AG04450 (cell line): Measurements from ENCODE around the gene AGT. TPM values are rescaled to one million over a fixed set of nuclear protein-coding genes. Genes with fewer than 3 reads are reported as not detected.

Experiments used
- CTCF ChIA-PET: fragments of 300-600, 350-600 bp; formaldehyde crosslinking; extraction: SDS; loops from one replicate; lab custom pipeline; 2022; ENCODE audit warnings: antibody characterized with exemption, inconsistent platforms; lab: Charles Lee
- POLR2A ChIA-PET: fragments of 350-600 bp; formaldehyde crosslinking; extraction: SDS; loops from one replicate; lab custom pipeline; 2021; ENCODE audit warnings: antibody characterized with exemption, inconsistent platforms; lab: Yijun Ruan, JAX
- DNase-seq: peaks from one replicate; pipeline ENCODE4 v3.0.0-alpha.2; 2011; ENCODE audit warnings: low read depth, low spot score
- H3K27ac ChIP-seq: one replicate; pipeline ENCODE4 v1.5.1; 2012; ENCODE audit warnings: low read depth, low read length, control low read depth
- H3K27me3 ChIP-seq: one replicate; pipeline ENCODE4 v1.6.0; 2012; ENCODE audit warnings: low read length; ENCODE audit not compliant: control insufficient read depth, insufficient read depth
- H3K4me3 ChIP-seq: 2 replicates; pipeline ENCODE4 v1.5.1; 2011; ENCODE audit warnings: mild to moderate bottlenecking, low read depth, low read length, control low read depth
- H3K9me3 ChIP-seq: 2 replicates; pipeline ENCODE4 v1.5.1; 2012; ENCODE audit warnings: low read length; ENCODE audit not compliant: control insufficient read depth, insufficient read depth
- polyA minus RNA-seq: library from RNA; depleted of rRNA, polyadenylated mRNA; stranded (reverse); fragments of >200 nt; gene quantifications from 2 replicates; pipeline ENCODE4 v1.2.3, GENCODE V29; 2011; rRNA and poly(A)+ RNA removed
- polyA plus RNA-seq: library from polyadenylated mRNA; depleted of rRNA; stranded (reverse); fragments of >200 nt; gene quantifications from 2 replicates; pipeline ENCODE4 v1.2.3, GENCODE V29; 2011; rRNA removed
- TF ChIP-seq, protein P1 (sequence below): IDR thresholded peaks from 2 replicates; pipeline ENCODE4 v1.5.1; 2011; ENCODE audit warnings: low read depth, low read length, control low read depth, inconsistent platforms

Gene AGT
- polyA plus RNA-seq (6.2 and 8.4 TPM in 2 replicates), polyA minus RNA-seq (1.8 and 2.9 TPM in 2 replicates)

DNA sequence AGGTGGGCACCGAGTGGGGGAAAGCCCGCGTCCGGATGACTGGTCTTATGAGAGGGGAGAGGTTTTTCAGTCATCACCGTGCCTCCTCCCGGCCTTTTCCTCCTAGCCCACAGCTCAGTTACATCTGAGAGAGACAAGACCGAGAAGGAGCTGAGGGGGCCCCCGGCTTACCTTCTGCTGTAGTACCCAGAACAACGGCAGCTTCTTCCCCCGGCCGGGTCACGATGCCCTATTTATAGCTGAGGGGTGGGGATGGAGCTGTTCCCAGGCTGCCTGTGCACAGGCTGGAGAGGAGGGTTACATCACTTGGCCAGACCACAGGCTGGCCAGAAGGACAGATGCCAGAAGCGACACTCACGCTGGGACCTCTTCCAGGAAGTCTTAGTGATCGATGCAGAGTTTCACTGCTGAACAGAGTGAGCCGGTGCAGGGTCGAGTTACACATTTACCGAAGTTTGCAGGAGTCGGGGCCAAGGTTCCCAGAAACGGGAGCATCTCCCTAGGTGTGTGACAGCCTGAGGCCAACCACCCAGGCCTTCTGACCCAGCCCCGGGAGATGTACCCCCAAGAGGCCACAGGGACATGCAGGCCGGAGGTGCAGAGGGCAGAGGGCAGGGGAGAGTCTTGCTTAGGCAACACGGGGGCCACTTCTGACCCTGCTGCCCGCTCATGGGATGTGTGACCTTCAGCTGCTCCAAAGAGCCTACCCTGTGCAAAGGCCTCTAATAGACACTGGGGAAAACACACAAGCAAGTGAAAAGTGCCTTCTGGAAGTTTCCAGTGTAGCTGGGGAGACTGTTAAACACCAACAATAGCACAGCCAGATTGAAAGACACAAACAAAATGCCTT lies at the start of gene AGT:
TSS of gene AGT (minus strand) at position 208 of the 850 bp plus-strand sequence. CDS start 3,299 bp downstream, outside the sequence.
- CTCF ChIA-PET, result interaction anchor here (1.2 to 1.8 kb wide), 2 partner anchors 59 to 71 kb away, joined by 3 to 6 read pairs; no protein-coding TSS in a partner anchor

DNA sequence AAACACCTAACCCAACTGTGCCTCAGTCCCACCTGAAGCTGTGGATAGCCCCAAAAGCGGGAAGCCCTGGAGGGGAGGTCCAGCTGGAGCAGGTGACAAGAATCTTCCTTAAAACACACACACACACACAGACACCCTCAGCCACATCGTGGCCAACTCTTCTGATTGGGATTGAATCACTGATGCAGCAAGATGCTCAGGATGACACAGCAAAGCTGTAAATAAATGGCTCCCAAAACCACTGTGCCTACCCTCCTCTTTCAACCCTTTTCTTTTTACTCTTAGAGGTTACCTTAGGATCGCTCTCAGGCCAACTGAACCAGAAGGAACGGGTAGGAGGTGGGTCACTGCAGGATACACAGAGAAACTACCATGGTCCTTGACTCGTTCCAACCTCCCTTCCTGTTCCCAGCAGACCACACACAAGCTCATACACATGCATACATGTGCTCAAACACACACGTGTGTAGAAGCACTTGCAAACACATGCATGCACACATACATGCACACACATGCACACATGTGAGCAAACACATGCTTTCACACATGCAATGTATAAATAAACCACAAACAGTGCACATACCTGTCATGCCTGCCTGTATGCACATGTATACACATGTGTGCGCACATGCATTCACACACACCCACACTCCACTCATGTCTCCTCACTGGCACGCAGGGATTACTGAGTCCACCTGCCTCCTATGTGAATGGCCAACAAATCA lies 47.7 kb upstream of the AGT start:
- peaks cover 9% of the 10 kb centered on the region for H3K27me3 ChIP-seq
- H3K27ac ChIP-seq, result no peak overlapping the region
- no peak for DNase-seq
- ChIA-PET CTCF (interaction anchor here (1.9 kb wide), 1 partner anchor 11 kb away, joined by 8 read pairs; no protein-coding TSS in a partner anchor), POLR2A (no interaction called here)
- no peaks in the 10 kb centered on the region for H3K9me3 ChIP-seq
- no peak overlapping the region for H3K4me3 ChIP-seq
- TF ChIP-seq, protein P1, sequence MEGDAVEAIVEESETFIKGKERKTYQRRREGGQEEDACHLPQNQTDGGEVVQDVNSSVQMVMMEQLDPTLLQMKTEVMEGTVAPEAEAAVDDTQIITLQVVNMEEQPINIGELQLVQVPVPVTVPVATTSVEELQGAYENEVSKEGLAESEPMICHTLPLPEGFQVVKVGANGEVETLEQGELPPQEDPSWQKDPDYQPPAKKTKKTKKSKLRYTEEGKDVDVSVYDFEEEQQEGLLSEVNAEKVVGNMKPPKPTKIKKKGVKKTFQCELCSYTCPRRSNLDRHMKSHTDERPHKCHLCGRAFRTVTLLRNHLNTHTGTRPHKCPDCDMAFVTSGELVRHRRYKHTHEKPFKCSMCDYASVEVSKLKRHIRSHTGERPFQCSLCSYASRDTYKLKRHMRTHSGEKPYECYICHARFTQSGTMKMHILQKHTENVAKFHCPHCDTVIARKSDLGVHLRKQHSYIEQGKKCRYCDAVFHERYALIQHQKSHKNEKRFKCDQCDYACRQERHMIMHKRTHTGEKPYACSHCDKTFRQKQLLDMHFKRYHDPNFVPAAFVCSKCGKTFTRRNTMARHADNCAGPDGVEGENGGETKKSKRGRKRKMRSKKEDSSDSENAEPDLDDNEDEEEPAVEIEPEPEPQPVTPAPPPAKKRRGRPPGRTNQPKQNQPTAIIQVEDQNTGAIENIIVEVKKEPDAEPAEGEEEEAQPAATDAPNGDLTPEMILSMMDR, result no peak

More for the DNA sequence above, at the start of gene AGT:
- no peaks in the 10 kb centered on the region for H3K9me3 ChIP-seq
- POLR2A ChIA-PET, result interaction anchor here (0.5 to 0.6 kb wide), 3 partner anchors 10 to 639 kb away, joined by 3 to 6 read pairs (median 3); no protein-coding TSS in a partner anchor
- no peak within 1 kb of the TSS for H3K27ac ChIP-seq
- peak; percentile 74 for DNase-seq
- H3K27me3 ChIP-seq, result peaks cover 2% of the 10 kb centered on the region
- 0 out of 2 replicates have a peak within 1 kb of the TSS, but pooled peaks have one; percentile 4 for H3K4me3 ChIP-seq
- TF ChIP-seq, protein P1, result no peak

DNA sequence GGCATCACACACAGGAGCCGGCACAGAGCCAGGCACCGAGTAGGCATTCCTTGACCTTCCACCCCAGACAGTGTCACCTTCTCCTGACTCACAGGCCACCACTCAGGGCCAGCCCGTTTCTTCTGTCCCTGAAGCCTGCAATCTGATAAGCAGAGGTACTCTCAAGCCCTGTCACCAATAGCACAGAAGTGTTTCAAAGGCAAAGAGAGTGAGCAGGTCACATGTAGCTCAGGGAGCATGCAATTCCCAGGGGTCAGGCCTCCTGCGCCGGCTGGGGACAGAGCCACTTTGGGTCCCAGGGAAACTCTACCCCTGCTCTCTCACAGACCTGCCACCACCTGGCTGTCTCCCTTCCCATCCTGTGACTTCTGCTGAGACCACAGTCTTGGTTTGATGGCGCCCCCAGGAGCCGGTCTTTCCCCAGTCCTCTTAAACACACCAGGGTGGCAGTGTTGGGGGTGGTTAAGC lies 46.5 kb upstream of the AGT start:
- DNase-seq, result no peak
- POLR2A ChIA-PET, result no interaction called here
- no peak overlapping the region for H3K27ac ChIP-seq
- H3K9me3 ChIP-seq, result no peaks in the 10 kb centered on the region
- peaks cover 9% of the 10 kb centered on the region for H3K27me3 ChIP-seq
- CTCF ChIA-PET, result interaction anchor here (1.2 kb wide), 1 partner anchor 119 kb away, joined by 3 read pairs; no protein-coding TSS in a partner anchor
- H3K4me3 ChIP-seq, result no peak overlapping the region
- TF ChIP-seq, protein P1, result no peak

DNA sequence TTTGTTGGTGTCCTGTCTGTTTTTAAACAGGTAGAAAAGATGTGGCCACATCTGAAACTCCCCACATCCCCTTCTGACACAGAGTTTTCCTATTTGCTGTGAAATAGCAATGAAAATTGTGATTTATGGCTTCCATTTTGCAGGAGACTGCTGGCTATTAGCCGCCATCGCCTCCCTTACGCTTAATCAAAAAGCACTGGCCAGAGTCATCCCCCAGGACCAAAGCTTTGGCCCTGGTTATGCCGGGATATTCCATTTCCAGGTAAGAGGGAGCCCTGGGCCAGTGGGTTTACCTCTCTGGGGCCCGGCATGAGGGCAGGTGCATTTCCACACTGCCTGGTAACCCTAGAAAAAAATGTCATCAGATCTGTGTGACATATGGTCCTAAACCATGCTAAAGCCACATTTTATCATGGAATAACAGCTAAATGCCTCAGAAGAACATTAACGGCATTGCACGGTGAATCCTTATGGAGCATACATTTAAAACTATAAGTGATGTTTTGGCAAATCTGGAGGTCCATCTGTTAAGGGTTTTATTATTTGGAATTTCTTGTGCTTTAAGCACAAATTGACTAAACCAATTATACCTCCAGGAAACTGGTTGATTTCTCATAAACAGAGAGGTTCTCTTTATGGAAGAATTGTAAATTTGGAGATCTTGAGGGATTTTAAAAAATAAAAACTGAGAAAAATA lies 45.6 kb upstream of the AGT start:
- Histone ChIP-seq H3K9me3 (no peaks in the 10 kb centered on the region), H3K27me3 (peaks cover 9% of the 10 kb centered on the region), H3K27ac (no peak overlapping the region), H3K4me3 (no peak overlapping the region)
- ChIA-PET CTCF (interaction anchor here (0.9 to 1.2 kb wide), 2 partner anchors 13 to 118 kb away, joined by 3 to 6 read pairs; no protein-coding TSS in a partner anchor), POLR2A (interaction anchor here (0.6 kb wide), 1 partner anchor 13 kb away, joined by 5 read pairs; no protein-coding TSS in a partner anchor)
- DNase-seq, result no peak
- TF ChIP-seq, protein P1, result no peak
